Panc1 (cell line): ENCODE data around the gene CHCHD3. TPM values are rescaled to one million over a fixed set of nuclear protein-coding genes. Genes with fewer than 3 reads are reported as not detected.
"Not testable (repeated sequence)": the region's sequence is repeated elsewhere in the genome, so short reads cannot be mapped to it uniquely, and the experiment has no call there.

Experiments used
- ATAC-seq: fragments of 200-7000 bp; cut with Tn5 transposase; 2 replicates; pipeline ENCODE4 v1.9.1; 2020; ENCODE audit warnings: mild to moderate bottlenecking, moderate library complexity
- BruUV-seq: library from RNA; stranded (reverse); fragments of 400-500 nt; replicated peaks from 2 replicates; lab custom pipeline; 2021; lab: Mats Ljungman, UMichigan
- CTCF ChIA-PET: fragments of 300-600 bp; sonication (Branson Sonifier 250); formaldehyde crosslinking; loops from one replicate; lab custom pipeline; 2022; ENCODE audit warnings: antibody characterized with exemption; lab: Charles Lee
- POLR2A ChIA-PET: fragments of 300-600 bp; sonication (Branson Sonifier 250); formaldehyde crosslinking; loops from one replicate; lab custom pipeline; 2022; ENCODE audit warnings: antibody characterized with exemption; lab: Charles Lee
- DNase-seq: peaks from one replicate; pipeline ENCODE4 v3.0.0-alpha.2; 2010; ENCODE audit warnings: low read depth, low spot score
- H3K27ac ChIP-seq: 2 replicates; pipeline ENCODE4 v1.5.1; 2011; ENCODE audit warnings: mild to moderate bottlenecking, low read length, inconsistent platforms
- H3K27me3 ChIP-seq: fragments of 200-500 bp; sonication (Bioruptor generic); 2 replicates; pipeline ENCODE4 v1.6.0; 2014; ENCODE audit warnings: low read length, inconsistent platforms; ENCODE audit not compliant: control insufficient read depth, insufficient read depth
- H3K36me3 ChIP-seq: fragments of 200-500 bp; sonication (Bioruptor generic); 2 replicates; pipeline ENCODE4 v1.5.1; 2014; ENCODE audit warnings: inconsistent platforms, mild to moderate bottlenecking, low read length, moderate library complexity; ENCODE audit not compliant: control insufficient read depth, insufficient read depth
- H3K4me1 ChIP-seq: 2 replicates; pipeline ENCODE4 v1.5.1; 2011; ENCODE audit warnings: inconsistent platforms, mild to moderate bottlenecking, low read length, moderate library complexity; ENCODE audit not compliant: control insufficient read depth, insufficient read depth
- H3K4me3 ChIP-seq, 2 experiments: 2 replicates each; pipeline ENCODE4 v1.5.1; 2011 to 2012; ENCODE audit warnings: low read depth in 2 of 2, low read length in 2 of 2, mild to moderate bottlenecking in 2 of 2, inconsistent platforms in 1 of 2, moderate library complexity in 1 of 2
- H3K9me3 ChIP-seq: fragments of 200-500 bp; sonication (Bioruptor generic); 2 replicates; pipeline ENCODE4 v1.5.1; 2014; ENCODE audit warnings: low read depth, mild to moderate bottlenecking, inconsistent platforms, low read length, moderate library complexity; ENCODE audit not compliant: control insufficient read depth, insufficient read depth
- CTCF ChIP-seq: fragments of 450-650 bp; IDR thresholded peaks from 2 replicates; pipeline ENCODE4 v1.5.1; 2017; ENCODE audit warnings: mild to moderate bottlenecking
- POLR2AphosphoS5 ChIP-seq: IDR thresholded peaks from 2 replicates; pipeline ENCODE4 v1.6.1; 2012; ENCODE audit warnings: mild to moderate bottlenecking, low read depth, low read length, moderate library complexity
- REST ChIP-seq, 2 experiments: IDR thresholded peaks; 2 replicates each; pipeline ENCODE4 v1.6.1; 2011 to 2012; ENCODE audit warnings: low read depth in 2 of 2, control low read depth in 1 of 2, low read length in 1 of 2, mild to moderate bottlenecking in 1 of 2, moderate library complexity in 1 of 2; ENCODE audit not compliant: insufficient read depth in 1 of 2
- SIN3A ChIP-seq: IDR thresholded peaks from 2 replicates; pipeline ENCODE4 v1.6.1; 2012; ENCODE audit warnings: low read depth, mild to moderate bottlenecking, low read length, moderate library complexity, borderline replicate concordance; ENCODE audit not compliant: insufficient read depth
- TCF7L2 ChIP-seq: IDR thresholded peaks from 2 replicates; pipeline ENCODE4 v1.6.1; 2011; ENCODE audit warnings: mild to moderate bottlenecking, low read depth, low read length, inconsistent platforms
- in situ Hi-C: cut with HindIII; loops from 2 replicates; pipeline ENCODE4 v1.10.0; 2016; ENCODE audit warnings: low sequenced_read_pairs, low pct_unique_long_range_greater_than_20kb
- intact Hi-C: fragments of 100-400 bp; cut with micrococcal nuclease; formaldehyde crosslinking; loops from one replicate; pipeline ENCODE4 v1.10.0; 2022; ENCODE audit not compliant: unreplicated experiment
- total RNA-seq: library from RNA; stranded (reverse); gene quantifications from one replicate; pipeline ENCODE4 v1.2.1, GENCODE V29; 2021; ENCODE audit not compliant: unreplicated experiment

CHCHD3 gene
- total RNA-seq, 1 experiment from 2014 or later: 109 TPM

GRCh38 chr7:133039614-133040013 is 42.3 kb downstream of the CHCHD3 start:
- ChIA-PET CTCF (no interaction called here), POLR2A (no interaction called here)
- no TSS peak for BruUV-seq
- Histone ChIP-seq H3K9me3 (no peaks in the 10 kb centered on the region), H3K27ac (no peak overlapping the region), H3K36me3 (no peaks in the 10 kb centered on the region), H3K4me3 (no peak overlapping the region), H3K27me3 (no peaks in the 10 kb centered on the region), H3K4me1 (no peaks in the 10 kb centered on the region)
- DNase-seq (no peak), ATAC-seq (no peak)
- intact Hi-C loops: no loop called here
- no peak for TF ChIP-seq REST (IDR thresholded peaks at IDR 0.05; ENCODE audit: insufficient read depth in 1 of 2, low read depth in 2 of 2, low read length in 1 of 2)
- no peak for TF ChIP-seq POLR2AphosphoS5
- no peak for TF ChIP-seq TCF7L2
- no peak for TF ChIP-seq SIN3A
- TF ChIP-seq CTCF: no peak
- in situ Hi-C loops: no loop called here

- Histone ChIP-seq H3K27me3 (no peaks in the 10 kb centered on the region), H3K4me1 (no peaks in the 10 kb centered on the region; the same call in 1 of the 2 replicates), H3K27ac (no peak overlapping the region), H3K4me3 (no peak overlapping the region), H3K9me3 (no peaks in the 10 kb centered on the region), H3K36me3 (no peaks in the 10 kb centered on the region)
- ATAC-seq: no peak
- intact Hi-C loops (no loop called here), in situ Hi-C loops (no loop called here)
- TF ChIP-seq TCF7L2: no peak
- no peak for TF ChIP-seq REST (IDR thresholded peaks at IDR 0.05; ENCODE audit: insufficient read depth in 1 of 2, low read depth in 2 of 2, low read length in 1 of 2)
- TF ChIP-seq POLR2AphosphoS5: no peak
- TF ChIP-seq SIN3A: no peak
- no peak for TF ChIP-seq CTCF
- ChIA-PET CTCF (no interaction called here), POLR2A (no interaction called here)
- no peak for DNase-seq
- BruUV-seq: no TSS peak
These were observed 45.6 kb downstream of the CHCHD3 start for GRCh38 chr7:133036289-133036688.

GRCh38 chr7:133035240-133035639 is 46.6 kb downstream of the CHCHD3 start:
- H3K27ac ChIP-seq, H3K9me3 ChIP-seq, intact Hi-C loops, H3K4me3 ChIP-seq, CTCF ChIA-PET, H3K36me3 ChIP-seq, BruUV-seq, POLR2A ChIA-PET, H3K4me1 ChIP-seq, in situ Hi-C loops, H3K27me3 ChIP-seq, DNase-seq, ATAC-seq: not testable (repeated sequence)
